B cell (primary cell): ENCODE results near the gene IRS4. TPM values are rescaled to one million over a fixed set of nuclear protein-coding genes. Genes with fewer than 3 reads are reported as not detected.

ENCODE experiments used
- ATAC-seq: fragments of 200-7000 bp; cut with Tn5 transposase; one replicate; pipeline ENCODE4 v1.10.0; 2021; ENCODE audit warnings: low read depth, mild to moderate bottlenecking, moderate number of reproducible peaks, moderate library complexity
- CTCF ChIA-PET: fragments of 350-600 bp; sonication (Branson Sonifier 250); formaldehyde crosslinking; loops from one replicate; lab custom pipeline; 2021; ENCODE audit warnings: antibody characterized with exemption, inconsistent platforms; lab: Charles Lee
- POLR2A ChIA-PET: fragments of 350-600 bp; sonication (Branson Sonifier 250); formaldehyde crosslinking; loops from one replicate; lab custom pipeline; 2021; ENCODE audit warnings: antibody characterized with exemption; lab: Charles Lee
- DNase-seq: peaks from one replicate; pipeline ENCODE4 v3.0.0; 2013
- H2AFZ ChIP-seq: 2 replicates; pipeline ENCODE4 v1.6.1; 2012; ENCODE audit warnings: mild to moderate bottlenecking, low read depth, low read length; ENCODE audit not compliant: insufficient read depth, poor library complexity, severe bottlenecking
- H3K27ac ChIP-seq, 2 donors: 1 replicate in 1 of 2; 2 replicates in 1 of 2; pipeline ENCODE4 v1.5.1; 2012 to 2013; ENCODE audit warnings: low read length in 2 of 2, mild to moderate bottlenecking in 2 of 2, moderate library complexity in 1 of 2
- H3K27me3 ChIP-seq, 4 experiments: fragments of 200-600 bp in 1 of 4; sonication (generic) in 1 of 4; replicated peaks in 1 of 4; 1 replicate in 2 of 4; 2 replicates in 2 of 4; pipeline versions ENCODE4 v1.6.1 to v1.7.0; 2013 to 2016; ENCODE audit warnings: low read length in 3 of 4, mild to moderate bottlenecking in 2 of 4, mixed read lengths in 1 of 4, moderate library complexity in 1 of 4; ENCODE audit not compliant: insufficient read depth in 4 of 4, control insufficient read depth in 3 of 4; ENCODE audit errors: control extremely low read depth in 1 of 4
- H3K36me3 ChIP-seq, 2 experiments: replicated peaks in 1 of 2; 1 replicate in 1 of 2; 2 replicates in 1 of 2; pipeline versions ENCODE4 v1.6.1 to v1.7.1; 2013; ENCODE audit warnings: low read length in 1 of 2; ENCODE audit not compliant: insufficient read depth in 2 of 2, control insufficient read depth in 1 of 2; ENCODE audit errors: control extremely low read depth in 1 of 2, extremely low read depth in 1 of 2
- H3K4me1 ChIP-seq, 2 donors: fragments of 200-600 bp in 1 of 2; sonication (generic) in 1 of 2; 1 replicate in 1 of 2; 2 replicates in 1 of 2; pipeline versions ENCODE4 v1.5.1 to v1.6.1; 2013 to 2017; ENCODE audit warnings: low read length in 2 of 2; ENCODE audit not compliant: control insufficient read depth in 2 of 2, insufficient read depth in 2 of 2
- H3K4me2 ChIP-seq: replicated peaks from 2 replicates; pipeline ENCODE3; 2012; ENCODE audit warnings: mild to moderate bottlenecking, low read depth, low read length; ENCODE audit not compliant: poor library complexity, severe bottlenecking
- H3K4me3 ChIP-seq, 5 experiments: fragments of 200-600 bp in 1 of 5; sonication (generic) in 1 of 5; 1 replicate in 3 of 5; 2 replicates in 2 of 5; pipeline versions ENCODE4 v1.5.1 to v1.7.0; 2011 to 2016; ENCODE audit warnings: low read length in 4 of 5, mild to moderate bottlenecking in 4 of 5, low read depth in 2 of 5, control low read depth in 1 of 5, moderate library complexity in 1 of 5; ENCODE audit not compliant: insufficient read depth in 1 of 5; ENCODE audit errors: control extremely low read depth in 1 of 5, extremely low read depth in 1 of 5
- H3K79me2 ChIP-seq: fragments of 200-600 bp; sonication (generic); one replicate; pipeline ENCODE4 v1.6.0; 2016; ENCODE audit warnings: low read length; ENCODE audit not compliant: control insufficient read depth, insufficient read depth
- H3K9ac ChIP-seq: fragments of 200-600 bp; sonication (generic); 2 replicates; pipeline ENCODE4 v1.6.1; 2017; ENCODE audit warnings: mild to moderate bottlenecking, low read length, moderate library complexity
- H3K9me3 ChIP-seq, 3 donors: one replicate each; pipeline versions ENCODE4 v1.6.1 to v1.7.1; 2013; ENCODE audit warnings: low read length in 2 of 3; ENCODE audit not compliant: control insufficient read depth in 2 of 3, insufficient read depth in 1 of 3; ENCODE audit errors: control extremely low read depth in 1 of 3
- H4K20me1 ChIP-seq: 2 replicates; pipeline ENCODE4 v1.6.0; 2012; ENCODE audit warnings: mild to moderate bottlenecking, low read length; ENCODE audit not compliant: insufficient read depth, control insufficient read depth, poor library complexity, severe bottlenecking
- H3K27ac Mint-ChIP-seq: one replicate; pipeline ENCODE4 v1.8.0; 2021; ENCODE audit warnings: mixed read lengths
- H3K27me3 Mint-ChIP-seq: one replicate; pipeline ENCODE4 v1.8.0; 2021; ENCODE audit warnings: mixed read lengths
- H3K4me1 Mint-ChIP-seq: one replicate; pipeline ENCODE4 v1.8.0; 2021; ENCODE audit warnings: mixed read lengths
- H3K4me3 Mint-ChIP-seq: one replicate; pipeline ENCODE4 v1.8.0; 2021; ENCODE audit warnings: mixed read lengths
- H3K9me3 Mint-ChIP-seq: one replicate; pipeline ENCODE4 v1.8.0; 2022; ENCODE audit warnings: mixed read lengths; ENCODE audit not compliant: insufficient read depth
- CTCF ChIP-seq: fragments of 200-600 bp; IDR thresholded peaks from one replicate; pipeline ENCODE4 v1.8.0; 2022; ENCODE audit warnings: antibody characterized with exemption, mild to moderate bottlenecking
- EZH2 ChIP-seq: IDR thresholded peaks from 2 replicates; pipeline ENCODE4 v1.6.1; 2012; ENCODE audit warnings: borderline replicate concordance, low read depth, mild to moderate bottlenecking, moderate library complexity, low read length; ENCODE audit not compliant: insufficient read depth, poor library complexity, severe bottlenecking
- WGBS: methylation state at CpG from one replicate; pipeline ENCODE4 v1.1.5; 2013; ENCODE audit warnings: missing lambda C conversion rate; ENCODE audit not compliant: insufficient coverage; 5-methylcytosine and 5-hydroxymethylcytosine counted together
- intact Hi-C: fragments of 100-400 bp; cut with micrococcal nuclease; formaldehyde crosslinking; loops from one replicate; pipeline ENCODE4 v1.10.0; 2022
- polyA plus RNA-seq: library from polyadenylated mRNA; depleted of rRNA; stranded (reverse); fragments of >200 nt; gene quantifications from 2 replicates; pipeline ENCODE4 v1.2.3, GENCODE V29; 2012
- total RNA-seq, 2 donors: library from RNA; stranded (reverse); fragments of 120-200 nt in 1 of 2; gene quantifications; 1 replicate in 1 of 2; 2 replicates in 1 of 2; pipeline versions ENCODE4 v1.2.3 to v1.2.4, GENCODE V29; 2013 to 2022

The IRS4 gene
- total and polyA plus RNA-seq, 2 donors (not counting 1 experiment from before 2014, with no cell fraction given): not detected

GRCh38 chrX:108735091-108735678, 1.2 kb downstream of the IRS4 start:
- peaks cover 15% of the 10 kb centered on the region for H3K27me3 Mint-ChIP-seq
- CTCF ChIA-PET: no interaction called here

More at GRCh38 chrX:108735091-108735678, 1.2 kb downstream of the IRS4 start:
- no peak overlapping the region for H3K27ac ChIP-seq
- H3K36me3 ChIP-seq: no peaks in the 10 kb centered on the region
- H4K20me1 ChIP-seq: no peaks in the 10 kb centered on the region
- H3K4me3 ChIP-seq: no peak overlapping the region
- no peaks in the 10 kb centered on the region for H3K79me2 ChIP-seq
- WGBS: 17% methylated on average over 27 of the region's 36 CpGs
- POLR2A ChIA-PET: no interaction called here
- TF ChIP-seq CTCF: no peak
- TF ChIP-seq EZH2: no peak
- peaks cover 0 to 7% (median 0%) of the 10 kb centered on the region in 3 donors for H3K9me3 ChIP-seq
- Mint-ChIP-seq H3K27ac (no peak overlapping the region), H3K4me1 (peaks cover 1% of the 10 kb centered on the region), H3K4me3 (no peak overlapping the region), H3K9me3 (no peaks in the 10 kb centered on the region)
- no peak overlapping the region for H2AFZ ChIP-seq
- intact Hi-C loops: no loop called here
- no peak overlapping the region for H3K4me2 ChIP-seq
- no peak for ATAC-seq
- DNase-seq: no peak
- H3K27me3 ChIP-seq: peaks cover 0 to 10% (median 2%) of the 10 kb centered on the region in 4 experiments
- H3K9ac ChIP-seq: no peak overlapping the region
- H3K4me1 ChIP-seq: peaks cover 0 to 4% of the 10 kb centered on the region in 2 donors
